ENCODE results near the gene RPS15. TPM values are rescaled to one million over a fixed set of nuclear protein-coding genes. Genes with fewer than 3 reads are reported as not detected.

RPS15 gene
- total and polyA plus RNA-seq, 2 donors = 789 to 3,095 TPM

GRCh38 chr19:1467215-1467489 is 29.0 kb downstream of the RPS15 start:
- Histone ChIP-seq H3K4me3 (ENCODE audit: low read length in 2 of 2) (no peak overlapping the region), H3K4me1 (ENCODE audit: control insufficient read depth in 2 of 2, insufficient read depth in 2 of 2, low read length in 2 of 2) (peaks cover 18 to 20% of the 10 kb centered on the region in 2 donors), H3K36me3 (ENCODE audit: control insufficient read depth in 2 of 2, insufficient read depth in 2 of 2, low read length in 1 of 2) (no peaks in the 10 kb centered on the region), H3K27me3 (ENCODE audit: control insufficient read depth in 2 of 2, insufficient read depth in 1 of 2, low read length in 1 of 2) (peaks cover 73 to 77% of the 10 kb centered on the region in 2 donors), H3K9me3 (ENCODE audit: control insufficient read depth in 2 of 2, insufficient read depth in 1 of 2, low read length in 1 of 2) (peaks cover 2 to 9% of the 10 kb centered on the region in 2 donors), H3K27ac (ENCODE audit: low read depth in 1 of 2, low read length in 1 of 2) (no peak overlapping the region)
- no peak for DNase-seq (ENCODE audit: low read depth in 6 of 9, low spot score in 9 of 9)
- WGBS = 4% methylated on average over 36 of the region's 36 CpGs

GRCh38 chr19:1467490-1468273 is 29.5 kb downstream of the RPS15 start:
- no peak overlapping the region for H3K27ac ChIP-seq (ENCODE audit: low read depth in 1 of 2, low read length in 1 of 2)
- peaks cover 18 to 20% of the 10 kb centered on the region in 2 donors for H3K4me1 ChIP-seq (ENCODE audit: control insufficient read depth in 2 of 2, insufficient read depth in 2 of 2, low read length in 2 of 2)
- DNase-seq (ENCODE audit: low read depth in 6 of 9, low spot score in 9 of 9) = no peak
- WGBS = 4% methylated on average over 92 of the region's 92 CpGs
- peaks cover 78 to 82% of the 10 kb centered on the region in 2 donors for H3K27me3 ChIP-seq (ENCODE audit: control insufficient read depth in 2 of 2, insufficient read depth in 1 of 2, low read length in 1 of 2)
- H3K36me3 ChIP-seq (ENCODE audit: control insufficient read depth in 2 of 2, insufficient read depth in 2 of 2, low read length in 1 of 2) = no peaks in the 10 kb centered on the region
- H3K4me3 ChIP-seq (ENCODE audit: low read length in 2 of 2) = no peak overlapping the region
- H3K9me3 ChIP-seq (ENCODE audit: control insufficient read depth in 2 of 2, insufficient read depth in 1 of 2, low read length in 1 of 2) = peaks cover 2 to 9% of the 10 kb centered on the region in 2 donors

- H3K27ac ChIP-seq (ENCODE audit: low read depth in 1 of 2, low read length in 1 of 2) = no peak overlapping the region
- no peak for DNase-seq (ENCODE audit: low read depth in 6 of 9, low spot score in 9 of 9)
- H3K27me3 ChIP-seq (ENCODE audit: control insufficient read depth in 2 of 2, insufficient read depth in 1 of 2, low read length in 1 of 2) = peaks cover 85 to 89% of the 10 kb centered on the region in 2 donors
- no peaks in the 10 kb centered on the region for H3K36me3 ChIP-seq (ENCODE audit: control insufficient read depth in 2 of 2, insufficient read depth in 2 of 2, low read length in 1 of 2)
- WGBS = 7% methylated on average over 49 of the region's 49 CpGs
- peak overlapping the region in 1 of 2 donors; percentile 47 for H3K4me3 ChIP-seq (ENCODE audit: low read length in 2 of 2)
- peaks cover 2 to 9% of the 10 kb centered on the region in 2 donors for H3K9me3 ChIP-seq (ENCODE audit: control insufficient read depth in 2 of 2, insufficient read depth in 1 of 2, low read length in 1 of 2)
- peaks cover 18 to 20% of the 10 kb centered on the region in 2 donors for H3K4me1 ChIP-seq (ENCODE audit: control insufficient read depth in 2 of 2, insufficient read depth in 2 of 2, low read length in 2 of 2)
Measured at GRCh38 chr19:1468274-1468820, 30.2 kb downstream of the RPS15 start.

- Histone ChIP-seq H3K27ac (ENCODE audit: low read depth in 1 of 2, low read length in 1 of 2) (no peak overlapping the region), H3K4me1 (ENCODE audit: control insufficient read depth in 2 of 2, insufficient read depth in 2 of 2, low read length in 2 of 2) (peaks cover 18 to 20% of the 10 kb centered on the region in 2 donors), H3K9me3 (ENCODE audit: control insufficient read depth in 2 of 2, insufficient read depth in 1 of 2, low read length in 1 of 2) (peaks cover 2 to 9% of the 10 kb centered on the region in 2 donors), H3K36me3 (ENCODE audit: control insufficient read depth in 2 of 2, insufficient read depth in 2 of 2, low read length in 1 of 2) (no peaks in the 10 kb centered on the region), H3K4me3 (ENCODE audit: low read length in 2 of 2) (peak overlapping the region in 1 of 2 donors; percentile 47), H3K27me3 (ENCODE audit: control insufficient read depth in 2 of 2, insufficient read depth in 1 of 2, low read length in 1 of 2) (peaks cover 86 to 94% of the 10 kb centered on the region in 2 donors)
- 2% methylated on average over 47 of the region's 47 CpGs for WGBS
- no peak for DNase-seq (ENCODE audit: low read depth in 6 of 9, low spot score in 9 of 9)
Measured at GRCh38 chr19:1468821-1469254, 30.6 kb downstream of the RPS15 start.

GRCh38 chr19:1469255-1470054 is 31.3 kb downstream of the RPS15 start:
- H3K4me1 ChIP-seq (ENCODE audit: control insufficient read depth in 2 of 2, insufficient read depth in 2 of 2, low read length in 2 of 2) = peaks cover 18 to 20% of the 10 kb centered on the region in 2 donors
- peak overlapping the region in 1 of 2 donors; percentile 47 for H3K4me3 ChIP-seq (ENCODE audit: low read length in 2 of 2)
- no peak overlapping the region for H3K27ac ChIP-seq (ENCODE audit: low read depth in 1 of 2, low read length in 1 of 2)
- peaks cover 0 to 3% of the 10 kb centered on the region in 2 donors for H3K36me3 ChIP-seq (ENCODE audit: control insufficient read depth in 2 of 2, insufficient read depth in 2 of 2, low read length in 1 of 2)
- peaks cover 86 to 91% of the 10 kb centered on the region in 2 donors for H3K27me3 ChIP-seq (ENCODE audit: control insufficient read depth in 2 of 2, insufficient read depth in 1 of 2, low read length in 1 of 2)
- no peak for DNase-seq (ENCODE audit: low read depth in 6 of 9, low spot score in 9 of 9)
- peaks cover 2 to 9% of the 10 kb centered on the region in 2 donors for H3K9me3 ChIP-seq (ENCODE audit: control insufficient read depth in 2 of 2, insufficient read depth in 1 of 2, low read length in 1 of 2)
- 1% methylated on average over 117 of the region's 117 CpGs for WGBS

- Histone ChIP-seq H3K4me3 (ENCODE audit: low read length in 2 of 2) (peak overlapping the region in 1 of 2 donors; percentile 47), H3K27ac (ENCODE audit: low read depth in 1 of 2, low read length in 1 of 2) (no peak overlapping the region), H3K4me1 (ENCODE audit: control insufficient read depth in 2 of 2, insufficient read depth in 2 of 2, low read length in 2 of 2) (peaks cover 18 to 20% of the 10 kb centered on the region in 2 donors), H3K27me3 (ENCODE audit: control insufficient read depth in 2 of 2, insufficient read depth in 1 of 2, low read length in 1 of 2) (peaks cover 85 to 86% of the 10 kb centered on the region in 2 donors), H3K36me3 (ENCODE audit: control insufficient read depth in 2 of 2, insufficient read depth in 2 of 2, low read length in 1 of 2) (peaks cover 0 to 8% of the 10 kb centered on the region in 2 donors), H3K9me3 (ENCODE audit: control insufficient read depth in 2 of 2, insufficient read depth in 1 of 2, low read length in 1 of 2) (peaks cover 2 to 9% of the 10 kb centered on the region in 2 donors)
- DNase-seq (ENCODE audit: low read depth in 6 of 9, low spot score in 9 of 9) = no peak
- 5% methylated on average over 22 of the region's 22 CpGs for WGBS
Measured at GRCh38 chr19:1470055-1470304, 31.8 kb downstream of the RPS15 start.

GRCh38 chr19:1470305-1471009 is 32.3 kb downstream of the RPS15 start:
- H3K4me1 ChIP-seq (ENCODE audit: control insufficient read depth in 2 of 2, insufficient read depth in 2 of 2, low read length in 2 of 2) = peaks cover 18 to 20% of the 10 kb centered on the region in 2 donors
- no peak overlapping the region for H3K27ac ChIP-seq (ENCODE audit: low read depth in 1 of 2, low read length in 1 of 2)
- 1% methylated on average over 67 of the region's 67 CpGs for WGBS
- peaks cover 80 to 81% of the 10 kb centered on the region in 2 donors for H3K27me3 ChIP-seq (ENCODE audit: control insufficient read depth in 2 of 2, insufficient read depth in 1 of 2, low read length in 1 of 2)
- H3K36me3 ChIP-seq (ENCODE audit: control insufficient read depth in 2 of 2, insufficient read depth in 2 of 2, low read length in 1 of 2) = peaks cover 0 to 12% of the 10 kb centered on the region in 2 donors
- peaks cover 2 to 9% of the 10 kb centered on the region in 2 donors for H3K9me3 ChIP-seq (ENCODE audit: control insufficient read depth in 2 of 2, insufficient read depth in 1 of 2, low read length in 1 of 2)
- DNase-seq (ENCODE audit: low read depth in 6 of 9, low spot score in 9 of 9) = peak in 3 of 9 donors; percentile 54 to 67 (median 57)
- peak overlapping the region in 1 of 2 donors; percentile 47 for H3K4me3 ChIP-seq (ENCODE audit: low read length in 2 of 2)

- H3K9me3 ChIP-seq (ENCODE audit: control insufficient read depth in 2 of 2, insufficient read depth in 1 of 2, low read length in 1 of 2) = peaks cover 0 to 9% of the 10 kb centered on the region in 2 donors
- peaks cover 5 to 18% of the 10 kb centered on the region in 2 donors for H3K36me3 ChIP-seq (ENCODE audit: control insufficient read depth in 2 of 2, insufficient read depth in 2 of 2, low read length in 1 of 2)
- H3K27me3 ChIP-seq (ENCODE audit: control insufficient read depth in 2 of 2, insufficient read depth in 1 of 2, low read length in 1 of 2) = peaks cover 74 to 75% of the 10 kb centered on the region in 2 donors
- WGBS = 12% methylated on average over 28 of the region's 28 CpGs
- H3K4me1 ChIP-seq (ENCODE audit: control insufficient read depth in 2 of 2, insufficient read depth in 2 of 2, low read length in 2 of 2) = peaks cover 18 to 20% of the 10 kb centered on the region in 2 donors
- H3K27ac ChIP-seq (ENCODE audit: low read depth in 1 of 2, low read length in 1 of 2) = no peak overlapping the region
- DNase-seq (ENCODE audit: low read depth in 6 of 9, low spot score in 9 of 9) = no peak
- H3K4me3 ChIP-seq (ENCODE audit: low read length in 2 of 2) = peak overlapping the region in 1 of 2 donors; percentile 47
Measured at GRCh38 chr19:1471010-1471514, 32.9 kb downstream of the RPS15 start.

All from thymus (tissue), 11 donors.